ENCODE data around the gene HID1.
"Not testable (repeated sequence)": the region's sequence is repeated elsewhere in the genome, so short reads cannot be mapped to it uniquely, and the experiment has no call there.

HID1 gene

DNA sequence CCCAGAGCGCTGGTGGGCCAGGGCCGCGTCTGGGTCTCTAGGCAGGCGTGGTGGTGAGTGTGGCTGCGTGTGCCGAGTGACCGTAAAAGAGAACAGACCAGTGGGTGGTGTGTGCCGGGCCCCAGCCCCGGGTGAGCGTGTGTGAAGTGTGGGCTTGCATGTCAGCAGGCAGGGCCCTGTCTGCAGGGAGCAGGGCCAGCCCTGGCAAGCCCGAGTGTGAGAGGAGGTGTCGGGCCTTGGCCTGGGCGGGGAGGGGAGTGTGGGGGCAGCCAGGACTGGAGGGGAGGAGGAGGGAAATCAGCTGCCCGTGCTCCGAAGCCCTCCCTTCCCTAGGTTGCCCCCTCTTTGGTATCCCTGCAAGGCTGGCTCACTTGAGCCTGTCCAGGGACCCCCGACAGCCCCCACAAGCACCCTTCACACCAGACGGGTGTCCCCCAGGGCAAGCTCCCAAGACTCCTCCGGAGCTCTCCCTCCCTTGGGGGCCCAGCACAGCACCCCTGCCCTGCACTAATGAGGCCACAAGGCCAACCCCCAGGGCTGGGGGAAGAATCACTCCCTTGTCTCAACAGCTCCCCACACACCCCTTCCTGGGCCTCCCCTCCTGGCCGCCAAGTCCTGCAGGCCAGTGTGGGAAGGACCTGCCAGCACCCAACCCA lies 51.4 kb downstream of the HID1 start:
- DNase-seq = no peak

DNA sequence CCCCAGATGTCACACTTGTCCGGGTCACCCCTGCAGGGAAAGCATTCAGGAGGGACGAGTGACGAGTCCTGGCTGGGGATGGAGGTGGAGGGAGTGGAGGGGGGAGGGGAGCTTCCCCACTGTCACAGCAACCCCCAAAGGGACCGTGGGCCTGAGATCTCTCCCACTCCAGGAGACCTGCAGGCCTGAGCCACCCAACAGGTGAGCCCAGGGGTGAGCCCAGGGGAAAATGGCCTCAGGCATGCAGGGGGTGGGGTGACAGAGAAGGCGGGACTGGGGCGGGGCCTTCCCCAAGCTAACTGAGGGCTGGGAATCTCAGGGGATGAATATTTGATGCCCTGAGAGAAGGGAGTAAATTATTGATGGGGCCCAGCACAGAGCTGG lies 51.9 kb downstream of the HID1 start:
- no peak for DNase-seq

DNA sequence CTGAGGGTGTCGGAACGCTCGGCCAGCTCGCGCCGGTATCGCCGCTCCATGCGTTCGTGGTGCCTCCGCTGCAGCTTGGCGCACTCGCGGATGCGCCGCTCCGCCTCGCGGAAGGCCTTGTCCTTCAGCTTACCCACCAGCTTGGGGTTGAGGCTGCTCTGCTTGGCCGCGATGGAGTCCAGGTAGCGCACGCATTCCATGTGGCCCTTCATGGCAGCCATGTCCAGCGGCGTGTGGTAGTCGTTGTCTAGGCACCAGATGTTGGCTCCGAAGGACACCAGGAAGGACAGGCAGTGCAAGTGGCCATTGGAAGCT lies 52.3 kb downstream of the HID1 start:
- no peak for DNase-seq

DNA sequence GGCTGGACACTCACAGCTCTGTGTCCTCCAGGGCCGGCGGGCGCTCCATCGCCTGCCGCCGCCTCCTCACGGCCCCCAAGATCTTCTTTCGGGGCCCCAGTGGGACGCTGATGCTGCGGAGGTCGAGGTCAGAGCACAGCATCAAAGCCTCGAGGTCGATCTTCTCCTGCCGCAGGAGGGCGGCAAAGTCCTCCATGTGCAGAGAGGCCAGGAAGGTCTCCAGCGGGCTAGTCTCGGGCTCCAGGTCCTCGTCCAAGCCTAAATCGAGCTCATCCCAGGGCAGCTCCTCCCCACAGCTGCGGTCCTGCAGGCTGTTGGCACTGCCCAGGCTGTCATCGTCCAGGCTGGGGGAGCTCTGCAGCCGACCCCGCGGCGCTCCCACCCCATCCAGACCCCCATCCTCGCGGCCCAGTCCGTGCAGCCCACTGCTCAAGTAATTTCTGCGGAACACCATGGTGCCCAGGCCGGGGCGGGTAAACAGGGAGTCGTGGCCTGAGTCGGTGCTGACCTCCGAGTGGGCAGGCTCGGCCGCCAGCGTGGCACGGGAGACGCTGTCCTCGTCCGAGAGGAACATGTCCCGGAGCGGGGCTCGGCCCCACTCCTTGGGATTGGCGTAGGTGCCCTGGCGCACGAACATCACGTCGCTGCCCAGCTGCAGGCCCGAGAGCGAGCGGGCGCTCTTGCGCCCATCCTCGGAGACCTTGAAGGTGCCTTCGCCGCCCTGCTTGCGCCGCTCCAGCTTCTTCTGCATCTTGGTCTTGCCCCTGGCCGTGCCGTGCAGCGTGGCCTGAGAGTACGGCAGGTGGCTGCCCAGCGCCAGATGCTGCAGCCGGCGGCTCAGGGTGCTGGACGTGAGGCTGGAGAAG lies 52.9 kb downstream of the HID1 start:
- DNase-seq = peak; percentile 11

DNA sequence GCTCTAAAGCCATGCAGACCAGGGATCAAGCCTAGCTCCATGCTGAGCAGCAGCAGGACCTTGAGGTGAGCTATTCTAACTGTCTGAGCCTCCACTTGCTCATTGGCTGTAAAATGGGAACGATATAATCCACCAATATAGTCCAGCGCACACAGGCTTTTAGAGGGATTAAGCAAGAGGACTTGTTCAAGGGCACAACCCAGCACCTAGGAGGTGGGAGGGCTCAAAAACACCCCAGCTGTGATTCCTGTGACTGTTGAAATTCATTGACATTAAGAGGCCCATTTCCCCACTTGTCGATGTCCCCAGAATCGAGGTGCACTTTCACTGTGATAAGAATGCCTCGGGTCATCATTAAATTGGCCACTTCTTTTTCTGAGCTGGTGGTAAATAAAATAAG lies 53.7 kb downstream of the HID1 start:
- no peak for DNase-seq

DNA sequence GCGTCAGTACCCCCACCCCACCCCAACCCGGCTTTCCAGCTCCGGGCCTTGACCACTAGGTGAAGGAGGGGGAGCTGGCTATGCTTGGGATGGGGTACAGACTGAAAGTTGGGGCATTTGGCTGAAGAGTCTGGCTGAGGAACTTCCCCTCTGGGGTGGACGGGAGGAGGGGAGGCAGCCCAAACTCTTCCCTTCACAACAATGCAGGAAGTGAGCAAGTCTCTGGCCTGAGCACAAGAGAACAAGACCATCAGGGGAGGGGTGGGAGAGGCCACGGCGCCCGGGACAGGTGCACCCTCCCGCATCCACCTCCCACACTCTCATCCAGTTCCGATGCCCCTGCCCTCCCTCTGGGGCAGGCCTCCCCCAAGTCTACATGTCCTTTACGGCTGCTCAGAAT lies 55.1 kb downstream of the HID1 start:
- DNase-seq = peak; percentile 56

DNA sequence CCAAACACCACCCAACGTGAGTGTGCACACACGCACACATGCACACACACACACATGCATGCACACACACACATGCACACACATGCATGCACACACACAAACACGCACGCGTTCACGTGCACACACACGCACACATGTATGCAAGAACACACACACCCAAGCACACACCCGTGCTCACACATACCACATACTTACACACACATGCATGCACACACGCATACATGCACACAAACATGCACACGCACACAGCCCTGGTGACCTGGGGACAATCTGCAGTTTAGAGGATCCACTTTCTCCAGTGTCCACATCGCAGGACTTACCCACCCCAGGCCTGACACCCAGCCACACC lies 55.7 kb downstream of the HID1 start:
- no peak for DNase-seq

DNA sequence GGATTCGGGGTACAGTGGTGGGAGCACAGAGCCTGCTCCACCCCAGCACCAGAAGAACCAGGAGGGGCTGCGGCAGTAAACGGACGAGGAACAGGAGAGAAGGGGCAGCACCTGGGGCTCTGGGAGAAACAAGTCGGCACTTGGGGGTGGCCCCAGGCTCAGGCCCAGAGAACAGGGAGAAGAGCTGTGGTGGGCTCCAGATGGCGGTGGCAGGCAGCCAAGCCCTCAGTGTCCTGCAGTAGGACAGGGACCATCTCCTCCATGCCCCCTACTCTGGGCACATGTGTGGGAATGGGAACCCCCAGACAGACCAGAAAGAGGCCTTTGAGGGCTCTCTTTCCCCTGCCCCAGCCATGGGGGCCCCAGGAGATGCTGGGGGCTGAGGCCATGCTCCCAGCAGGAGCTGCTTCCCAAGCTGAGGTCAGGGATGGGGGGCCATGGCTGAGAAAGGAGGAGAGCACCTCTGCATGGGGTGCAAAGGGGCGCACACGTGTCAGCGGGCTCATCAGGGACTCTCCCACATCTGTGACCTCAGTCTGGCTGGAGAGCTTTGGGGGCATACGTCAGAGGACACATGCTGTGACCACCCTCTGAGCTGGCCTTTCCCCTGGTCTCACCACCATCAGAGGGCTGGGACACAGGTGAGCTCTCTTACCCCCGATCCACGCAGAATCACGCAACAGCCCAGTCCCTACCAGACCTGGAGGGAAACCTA lies 56.3 kb downstream of the HID1 start:
- no peak for DNase-seq

DNA sequence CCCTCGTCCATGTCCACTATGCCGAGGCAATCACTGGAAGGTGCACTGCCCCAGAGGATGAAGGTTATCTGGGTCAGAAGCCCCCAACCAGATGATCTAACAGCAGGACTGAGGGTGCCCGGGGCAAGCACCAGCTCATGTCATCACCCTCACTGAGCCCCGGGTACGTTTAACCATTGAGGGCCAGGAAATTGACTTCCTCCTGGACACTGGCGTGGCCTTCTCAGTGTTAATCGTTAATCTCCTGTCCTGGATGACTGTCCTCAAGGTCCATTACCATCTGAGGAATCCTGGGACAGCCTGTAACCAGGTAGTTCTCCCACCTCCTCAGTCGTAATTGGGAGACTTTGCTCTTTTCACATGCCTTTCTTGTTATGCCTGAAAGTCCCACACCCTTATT lies 61.1 kb downstream of the HID1 start:
- not testable (repeated sequence) for DNase-seq

DNA sequence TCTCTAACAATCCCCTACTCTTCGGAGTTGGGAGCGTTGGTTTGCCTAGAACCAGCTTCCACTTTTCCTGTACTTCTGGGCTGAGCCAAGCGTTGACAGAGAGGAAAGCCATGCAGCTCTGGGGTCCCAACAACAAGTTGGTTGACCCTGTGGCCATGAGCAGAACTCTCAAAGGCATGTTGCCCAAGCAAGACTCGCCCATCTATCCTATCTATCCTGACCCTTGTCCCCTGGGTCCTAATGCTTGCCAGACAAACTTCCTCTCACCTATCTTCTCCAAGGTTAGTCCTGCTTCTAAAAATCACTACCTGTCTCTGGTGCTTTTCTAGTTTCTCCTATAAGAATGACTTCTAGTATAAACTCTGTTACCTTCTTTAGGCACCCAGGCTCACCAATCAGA lies 63.5 kb downstream of the HID1 start:
- not testable (repeated sequence) for DNase-seq

DNA sequence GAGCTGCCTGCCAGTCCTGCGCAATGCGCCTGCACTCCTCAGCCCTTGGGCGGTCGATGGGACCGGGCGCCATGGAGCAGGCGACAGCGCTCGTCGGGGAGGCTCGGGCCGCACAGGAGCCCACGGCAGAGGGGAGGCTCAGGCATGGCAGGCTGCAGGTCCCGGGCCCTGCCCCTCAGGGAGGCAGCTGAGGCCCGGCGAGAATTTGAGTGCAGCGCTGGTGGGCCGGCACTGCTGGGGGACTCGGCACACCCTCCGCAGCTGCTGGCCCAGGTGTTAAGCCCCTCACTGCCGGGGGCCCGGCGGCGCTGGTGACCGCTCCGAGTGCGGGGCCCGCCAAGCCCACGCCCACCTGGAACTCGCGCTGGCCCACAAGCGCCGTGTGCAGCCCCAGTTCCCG lies 65.5 kb downstream of the HID1 start:
- no peak for DNase-seq

DNA sequence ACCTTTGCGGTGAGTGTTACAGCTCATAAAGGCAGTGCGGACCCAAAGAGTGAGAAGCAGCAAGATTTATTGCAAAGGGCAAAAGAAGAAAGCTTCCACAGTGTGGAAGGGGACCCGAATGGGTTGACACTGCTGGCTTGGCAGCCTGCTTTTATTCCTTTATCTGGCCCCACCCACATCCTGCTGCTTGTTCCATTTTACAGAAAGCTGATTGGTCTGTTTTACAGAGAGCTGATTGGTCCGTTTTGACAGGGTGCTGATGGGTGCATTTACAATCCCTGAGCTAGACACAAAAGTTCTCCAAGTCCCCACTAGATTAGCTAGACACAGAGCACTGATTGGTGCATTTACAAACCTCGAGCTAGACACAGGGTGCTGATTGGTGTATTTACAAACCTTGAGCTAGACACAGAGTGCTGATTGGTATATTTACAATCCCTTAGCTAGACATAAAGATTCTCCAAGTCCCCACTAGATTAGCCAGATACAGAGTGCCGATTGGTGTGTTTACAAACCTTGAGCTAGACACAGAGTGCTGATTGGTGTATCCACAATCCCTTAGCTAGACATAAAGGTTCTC lies 66.3 kb downstream of the HID1 start:
- DNase-seq = not testable (repeated sequence)

DNA sequence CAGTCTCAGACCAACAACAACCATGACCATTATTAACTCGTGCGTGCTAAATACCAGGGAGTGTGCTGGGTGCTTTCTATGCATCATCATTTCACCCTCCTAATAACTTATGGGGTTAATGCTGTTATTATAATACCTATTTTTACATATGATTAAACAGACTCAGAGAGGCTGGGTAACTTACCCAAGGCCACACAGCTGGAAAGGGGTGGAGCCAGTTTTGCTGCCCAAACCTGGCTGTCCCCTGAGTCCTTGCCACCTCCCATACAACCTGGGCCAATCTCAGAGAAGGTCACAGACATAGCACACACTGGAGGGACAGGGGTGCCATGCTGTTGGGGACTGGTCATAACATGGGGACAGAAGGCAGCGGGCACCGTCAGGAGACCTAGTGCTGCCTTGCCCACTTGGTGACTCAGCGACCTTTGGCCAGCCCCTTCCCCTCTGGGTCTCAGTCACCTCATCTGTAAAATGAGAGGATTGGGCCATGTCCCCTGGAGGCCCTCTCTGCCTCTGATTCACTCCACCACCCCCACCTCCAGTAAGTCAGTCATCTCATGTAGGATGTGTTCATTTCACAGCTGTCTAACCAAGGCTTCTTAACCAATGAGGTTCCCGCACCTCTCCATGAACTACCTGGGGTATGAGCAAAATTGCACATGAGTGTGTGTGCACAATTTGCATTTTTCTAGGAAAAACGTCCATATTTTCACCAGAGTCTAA lies 67.7 kb downstream of the HID1 start:
- DNase-seq = no peak

DNA sequence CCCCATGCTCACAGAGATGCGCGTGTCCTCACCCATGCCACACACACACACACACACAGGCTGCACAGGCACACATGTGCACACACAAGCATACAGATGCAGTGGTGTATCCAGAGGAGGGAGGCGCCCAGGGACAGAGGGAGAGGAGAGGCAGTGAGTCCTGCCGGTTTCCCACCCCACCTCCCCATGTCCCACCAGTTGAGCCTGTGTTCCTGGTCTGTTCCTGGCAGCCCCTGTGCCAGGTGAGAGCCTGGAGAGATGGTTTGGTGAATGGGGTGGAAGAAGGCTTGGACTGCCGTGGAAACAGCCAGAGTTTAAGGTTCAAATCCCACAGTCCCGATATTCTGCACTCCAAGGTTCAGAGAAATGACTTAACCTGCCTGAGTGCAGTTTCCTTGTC lies 68.9 kb downstream of the HID1 start:
- DNase-seq = no peak

DNA sequence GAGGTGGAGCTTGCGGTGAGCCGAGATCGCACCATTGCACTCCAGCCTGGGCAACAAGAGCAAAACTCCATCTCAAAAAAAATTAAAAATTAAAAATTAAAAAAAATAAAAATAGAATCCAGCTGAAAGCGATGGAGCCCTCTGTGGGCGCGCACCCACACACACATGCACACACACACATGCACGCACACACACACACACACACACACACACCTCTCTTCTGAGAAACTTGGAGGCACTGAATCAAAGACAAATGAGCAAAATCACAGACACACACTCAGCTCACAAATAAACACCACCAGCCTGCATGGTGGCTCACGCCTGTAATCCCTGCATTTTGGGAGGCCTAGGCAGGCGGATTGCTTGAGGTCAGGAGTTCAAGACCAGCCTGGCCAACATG lies 69.5 kb downstream of the HID1 start:
- no peak for DNase-seq

DNA sequence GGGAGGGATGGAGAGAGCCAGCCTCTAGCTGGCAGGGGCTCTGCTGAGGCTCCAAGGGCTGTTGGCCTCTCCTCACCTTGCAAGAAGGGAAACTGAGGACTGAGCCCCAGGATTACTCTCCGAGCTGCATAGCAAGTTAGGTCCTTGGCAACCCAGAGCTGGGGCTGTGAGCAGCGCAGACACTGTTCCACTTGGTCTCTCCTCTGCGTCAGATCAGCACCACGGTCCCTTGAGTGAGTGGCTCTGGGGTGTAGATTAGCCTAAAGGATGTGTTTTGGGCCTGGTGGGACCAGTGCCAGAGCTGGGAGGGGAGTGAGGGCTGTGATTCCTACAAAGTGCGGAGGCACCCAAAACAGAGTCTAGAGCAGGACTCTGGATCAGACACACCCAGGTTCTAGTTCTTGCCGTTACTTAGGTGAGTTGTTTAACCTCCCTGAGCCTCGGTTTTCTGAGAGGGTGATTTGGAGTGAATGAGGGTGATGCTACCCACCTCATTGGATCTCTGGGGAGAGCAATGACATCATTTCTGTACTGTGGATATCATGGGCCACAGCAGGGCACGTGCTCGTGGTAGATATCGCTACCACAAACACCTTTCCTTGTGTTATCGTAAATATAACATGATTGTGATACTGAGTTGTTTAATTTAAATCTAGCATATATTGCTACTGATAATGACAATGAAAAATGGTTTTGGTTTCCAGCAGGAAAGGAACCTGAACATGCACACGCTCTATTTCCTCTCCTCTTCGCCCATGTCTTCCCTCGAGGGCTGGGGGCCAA lies 71.0 kb downstream of the HID1 start:
- DNase-seq = no peak

Measured in inflammatory macrophage treated with lipopolysaccharide for 4 hours (primary cell).